Measurements from ENCODE around the gene KRTAP2-3.

KRTAP2-3 gene

GRCh38 chr17:41016578-41017215, 43.2 kb downstream of the KRTAP2-3 start:
- Histone ChIP-seq H3K9me2 (ENCODE audit: low read depth, low read length) (no peaks in the 10 kb centered on the region), H4K20me1 (ENCODE audit: insufficient read depth, low read length) (no peaks in the 10 kb centered on the region), H3K9me3 (ENCODE audit: low read length) (no peaks in the 10 kb centered on the region), H3K27me3 (ENCODE audit: insufficient read depth, low read length) (no peaks in the 10 kb centered on the region), H3K36me3 (ENCODE audit: insufficient read depth, low read length) (no peaks in the 10 kb centered on the region), H3K4me1 (ENCODE audit: insufficient read depth, low read length, severe bottlenecking) (no peaks in the 10 kb centered on the region), H3K4me2 (ENCODE audit: low read length) (no peak overlapping the region), H3K27ac (ENCODE audit: low read depth, low read length, poor library complexity, severe bottlenecking) (no peak overlapping the region), H2AFZ (ENCODE audit: low read length) (no peak overlapping the region), H3K79me2 (ENCODE audit: insufficient read depth, low read length) (no peaks in the 10 kb centered on the region), H3F3A (ENCODE audit: insufficient read depth, low read length) (no peaks in the 10 kb centered on the region), H3K4me3 (ENCODE audit: low read depth, low read length, poor library complexity, severe bottlenecking) (no peak overlapping the region), H3K9ac (ENCODE audit: low read length) (no peak overlapping the region)
- TF ChIP-seq EZH2 (IDR thresholded peaks at IDR 0.05; ENCODE audit: borderline replicate concordance, low read length) (no peak), CTCF (IDR thresholded peaks at IDR 0.05; ENCODE audit: low read length) (no peak)

- no peak overlapping the region for H3K27ac ChIP-seq (ENCODE audit: low read depth, low read length, poor library complexity, severe bottlenecking)
- H3K9me2 ChIP-seq (ENCODE audit: low read depth, low read length): no peaks in the 10 kb centered on the region
- TF ChIP-seq CTCF (IDR thresholded peaks at IDR 0.05; ENCODE audit: low read length) (no peak), EZH2 (IDR thresholded peaks at IDR 0.05; ENCODE audit: borderline replicate concordance, low read length) (no peak)
- no peaks in the 10 kb centered on the region for H3F3A ChIP-seq (ENCODE audit: insufficient read depth, low read length)
- H4K20me1 ChIP-seq (ENCODE audit: insufficient read depth, low read length): no peaks in the 10 kb centered on the region
- H3K9me3 ChIP-seq (ENCODE audit: low read length): no peaks in the 10 kb centered on the region
- H3K27me3 ChIP-seq (ENCODE audit: insufficient read depth, low read length): no peaks in the 10 kb centered on the region
- no peak overlapping the region for H3K4me3 ChIP-seq (ENCODE audit: low read depth, low read length, poor library complexity, severe bottlenecking)
- H3K9ac ChIP-seq (ENCODE audit: low read length): no peak overlapping the region
- no peak overlapping the region for H3K4me2 ChIP-seq (ENCODE audit: low read length)
- no peaks in the 10 kb centered on the region for H3K79me2 ChIP-seq (ENCODE audit: insufficient read depth, low read length)
- H3K4me1 ChIP-seq (ENCODE audit: insufficient read depth, low read length, severe bottlenecking): no peaks in the 10 kb centered on the region
- no peaks in the 10 kb centered on the region for H3K36me3 ChIP-seq (ENCODE audit: insufficient read depth, low read length)
- no peak overlapping the region for H2AFZ ChIP-seq (ENCODE audit: low read length)
Measured at GRCh38 chr17:41015454-41015853, 44.5 kb downstream of the KRTAP2-3 start.

GRCh38 chr17:41013606-41014005, 46.3 kb downstream of the KRTAP2-3 start:
- no peak overlapping the region for H3K4me3 ChIP-seq (ENCODE audit: low read depth, low read length, poor library complexity, severe bottlenecking)
- H3K9ac ChIP-seq (ENCODE audit: low read length): no peak overlapping the region
- H3K9me3 ChIP-seq (ENCODE audit: low read length): no peaks in the 10 kb centered on the region
- H3K79me2 ChIP-seq (ENCODE audit: insufficient read depth, low read length): no peaks in the 10 kb centered on the region
- no peak overlapping the region for H3K4me2 ChIP-seq (ENCODE audit: low read length)
- no peaks in the 10 kb centered on the region for H3K9me2 ChIP-seq (ENCODE audit: low read depth, low read length)
- H4K20me1 ChIP-seq (ENCODE audit: insufficient read depth, low read length): no peaks in the 10 kb centered on the region
- H2AFZ ChIP-seq (ENCODE audit: low read length): no peak overlapping the region
- no peaks in the 10 kb centered on the region for H3K27me3 ChIP-seq (ENCODE audit: insufficient read depth, low read length)
- TF ChIP-seq EZH2 (IDR thresholded peaks at IDR 0.05; ENCODE audit: borderline replicate concordance, low read length) (no peak), CTCF (IDR thresholded peaks at IDR 0.05; ENCODE audit: low read length) (no peak)
- H3F3A ChIP-seq (ENCODE audit: insufficient read depth, low read length): no peaks in the 10 kb centered on the region
- H3K27ac ChIP-seq (ENCODE audit: low read depth, low read length, poor library complexity, severe bottlenecking): no peak overlapping the region
- H3K4me1 ChIP-seq (ENCODE audit: insufficient read depth, low read length, severe bottlenecking): no peaks in the 10 kb centered on the region
- H3K36me3 ChIP-seq (ENCODE audit: insufficient read depth, low read length): no peaks in the 10 kb centered on the region
